Keratinocyte (primary cell): ENCODE results near the gene RPP25L. TPM values are rescaled to one million over a fixed set of nuclear protein-coding genes. Genes with fewer than 3 reads are reported as not detected.

Source experiments
- DNase-seq: peaks from one replicate; pipeline ENCODE4 v3.0.0-alpha.2; 2011; ENCODE audit warnings: low read depth, missing footprints, low spot score
- FAIRE-seq: peaks from 2 replicates; lab custom pipeline; 2011; peaks lifted over from hg19 to GRCh38; lab: Jason Lieb, UNC
- H2AFZ ChIP-seq: 2 replicates; pipeline ENCODE4 v1.6.0; 2012; ENCODE audit warnings: low read length, control low read depth, inconsistent platforms; ENCODE audit not compliant: control insufficient read depth
- H3K27ac ChIP-seq: 2 replicates; pipeline ENCODE4 v1.5.1; 2011; ENCODE audit warnings: low read length; ENCODE audit not compliant: control insufficient read depth, insufficient read depth
- H3K27me3 ChIP-seq: 3 replicates; pipeline ENCODE4 v1.6.0; 2011; ENCODE audit warnings: low read length; ENCODE audit not compliant: control insufficient read depth, insufficient read depth; ENCODE audit errors: extremely low read depth
- H3K36me3 ChIP-seq, 2 experiments: 2 replicates in 1 of 2; 3 replicates in 1 of 2; pipeline ENCODE4 v1.5.1; 2011; ENCODE audit warnings: low read length in 2 of 2, mild to moderate bottlenecking in 1 of 2; ENCODE audit not compliant: control insufficient read depth in 2 of 2, insufficient read depth in 2 of 2; ENCODE audit errors: extremely low read depth in 1 of 2
- H3K4me1 ChIP-seq: 3 replicates; pipeline ENCODE4 v1.5.1; 2011; ENCODE audit warnings: low read length; ENCODE audit not compliant: control insufficient read depth, insufficient read depth; ENCODE audit errors: extremely low read depth
- H3K4me2 ChIP-seq: 3 replicates; pipeline ENCODE4 v1.6.0; 2011; ENCODE audit warnings: low read depth, low read length; ENCODE audit not compliant: control insufficient read depth, insufficient read depth; ENCODE audit errors: extremely low read depth
- H3K4me3 ChIP-seq, 3 experiments: fragments of 200-600 bp in 1 of 3; sonication (generic) in 1 of 3; 2 replicates in 2 of 3; 3 replicates in 1 of 3; pipeline ENCODE4 v1.5.1; 2011 to 2016; ENCODE audit warnings: low read length in 3 of 3, mild to moderate bottlenecking in 3 of 3, control low read depth in 2 of 3, inconsistent platforms in 1 of 3, low read depth in 1 of 3, mixed read lengths in 1 of 3, mixed run types in 1 of 3, moderate library complexity in 1 of 3; ENCODE audit not compliant: control insufficient read depth in 2 of 3, insufficient read depth in 2 of 3; ENCODE audit errors: extremely low read depth in 1 of 3
- H3K79me2 ChIP-seq: 2 replicates; pipeline ENCODE4 v1.6.0; 2012; ENCODE audit warnings: low read length; ENCODE audit not compliant: control insufficient read depth, insufficient read depth
- H3K9ac ChIP-seq: 3 replicates; pipeline ENCODE4 v1.6.0; 2011; ENCODE audit warnings: low read length; ENCODE audit not compliant: control insufficient read depth, insufficient read depth; ENCODE audit errors: extremely low read depth
- H3K9me1 ChIP-seq: 3 replicates; pipeline ENCODE4 v1.6.0; 2011; ENCODE audit warnings: low read length; ENCODE audit not compliant: control insufficient read depth, insufficient read depth; ENCODE audit errors: extremely low read depth
- H3K9me3 ChIP-seq: 2 replicates; pipeline ENCODE4 v1.5.1; 2012; ENCODE audit warnings: low read depth, low read length; ENCODE audit not compliant: control insufficient read depth
- H4K20me1 ChIP-seq: 3 replicates; pipeline ENCODE4 v1.6.0; 2011; ENCODE audit warnings: low read length; ENCODE audit not compliant: control insufficient read depth, insufficient read depth; ENCODE audit errors: extremely low read depth
- EZH2 ChIP-seq: IDR thresholded peaks from one replicate; pipeline ENCODE4 v1.6.1; 2012; ENCODE audit warnings: inconsistent platforms, mild to moderate bottlenecking, low read length, moderate library complexity
- dilution Hi-C: fragments of 300-500 bp; cut with MboI; formaldehyde crosslinking; loops from one replicate; pipeline ENCODE4 v1.7.0; 2020; ENCODE audit warnings: low sequenced_read_pairs; ENCODE audit not compliant: extremely low pct_ligation_motif_present
- polyA plus RNA-seq, 5 experiments: library from polyadenylated mRNA; depleted of rRNA in 3 of 5; stranded (reverse) in 3 of 5; stranded (forward) in 1 of 5; unstranded in 1 of 5; fragments of >200 nt; gene quantifications; 1 replicate in 1 of 5; 2 replicates in 3 of 5; 3 replicates in 1 of 5; pipeline versions ENCODE4 v1.2.1 to v1.2.3, GENCODE V29; 2011 to 2012; ENCODE audit warnings: missing spikeins in 2 of 5, low read depth in 1 of 5, low replicate concordance in 1 of 5
- TF ChIP-seq, protein P1 (sequence below), 3 experiments: IDR thresholded peaks in 1 of 3; conservative IDR thresholded peaks in 1 of 3; optimal IDR thresholded peaks in 1 of 3; 2 replicates in 2 of 3; 3 replicates in 1 of 3; pipeline versions ENCODE3 to v1.5.1; 2011; ENCODE audit warnings: low read length in 3 of 3, mild to moderate bottlenecking in 3 of 3, moderate library complexity in 2 of 3, control low read depth in 1 of 3, inconsistent platforms in 1 of 3; ENCODE audit not compliant: insufficient read depth in 2 of 3; ENCODE audit errors: extremely low read depth in 1 of 3

Gene RPP25L
- polyA plus RNA-seq, 1 donor (not counting 4 experiments of a cell fraction or from before 2014, with no cell fraction given) = 23.4 TPM

DNA sequence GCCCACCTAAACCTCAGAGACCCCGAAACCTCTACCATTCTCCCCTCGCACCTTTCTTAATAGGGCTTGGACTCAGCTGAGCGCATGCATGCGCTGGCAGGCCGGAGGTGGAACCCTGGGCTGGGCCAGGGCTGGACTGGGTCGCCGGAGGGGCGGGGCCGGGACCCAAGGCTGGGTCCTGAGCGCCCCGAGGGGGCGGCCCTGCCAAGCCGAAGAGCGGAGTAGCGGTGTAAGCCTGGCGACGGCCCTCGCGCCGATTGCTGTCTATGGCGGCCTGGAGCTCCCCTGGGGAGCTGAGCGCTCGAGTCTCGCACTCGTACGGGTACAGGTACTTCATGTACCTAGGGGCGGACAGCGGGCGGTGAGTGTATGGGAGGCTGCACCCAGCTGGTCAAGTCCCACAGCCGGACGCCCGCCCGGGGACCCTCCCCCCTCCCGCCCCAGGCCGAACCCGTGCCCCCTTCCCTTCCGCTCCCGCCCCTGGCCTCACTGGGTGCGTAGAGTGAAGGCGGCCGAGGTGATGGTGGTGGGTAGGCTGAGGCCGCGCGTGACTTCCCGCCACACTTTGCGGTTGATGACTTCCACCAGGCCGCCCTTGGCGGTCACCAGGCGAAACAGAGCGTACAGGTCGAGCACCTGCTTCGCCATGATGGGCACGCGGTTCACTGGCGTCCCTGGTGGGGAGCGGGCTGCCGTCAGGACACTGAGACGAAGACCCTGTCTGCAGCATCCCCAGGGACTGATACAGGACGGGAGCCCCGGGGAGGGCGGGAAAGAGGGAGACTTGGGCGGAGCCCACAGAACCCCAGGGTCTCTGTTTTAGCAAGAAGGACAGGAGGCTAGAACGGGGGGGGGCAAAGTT, 11.7 kb upstream of the RPP25L start:
- FAIRE-seq = no peak
- Histone ChIP-seq H3K9me3 (no peaks in the 10 kb centered on the region), H3K27ac (no peak overlapping the region), H3K4me1 (peaks cover 14% of the 10 kb centered on the region), H3K9me1 (no peaks in the 10 kb centered on the region), H3K36me3 (no peaks in the 10 kb centered on the region), H3K79me2 (peaks cover 6% of the 10 kb centered on the region), H3K4me2 (no peak overlapping the region), H2AFZ (no peak overlapping the region), H3K27me3 (peaks cover 32% of the 10 kb centered on the region), H4K20me1 (no peaks in the 10 kb centered on the region), H3K4me3 (no peak overlapping the region), H3K9ac (no peak overlapping the region)
- dilution Hi-C loops = no loop called here
- TF ChIP-seq, protein P1, sequence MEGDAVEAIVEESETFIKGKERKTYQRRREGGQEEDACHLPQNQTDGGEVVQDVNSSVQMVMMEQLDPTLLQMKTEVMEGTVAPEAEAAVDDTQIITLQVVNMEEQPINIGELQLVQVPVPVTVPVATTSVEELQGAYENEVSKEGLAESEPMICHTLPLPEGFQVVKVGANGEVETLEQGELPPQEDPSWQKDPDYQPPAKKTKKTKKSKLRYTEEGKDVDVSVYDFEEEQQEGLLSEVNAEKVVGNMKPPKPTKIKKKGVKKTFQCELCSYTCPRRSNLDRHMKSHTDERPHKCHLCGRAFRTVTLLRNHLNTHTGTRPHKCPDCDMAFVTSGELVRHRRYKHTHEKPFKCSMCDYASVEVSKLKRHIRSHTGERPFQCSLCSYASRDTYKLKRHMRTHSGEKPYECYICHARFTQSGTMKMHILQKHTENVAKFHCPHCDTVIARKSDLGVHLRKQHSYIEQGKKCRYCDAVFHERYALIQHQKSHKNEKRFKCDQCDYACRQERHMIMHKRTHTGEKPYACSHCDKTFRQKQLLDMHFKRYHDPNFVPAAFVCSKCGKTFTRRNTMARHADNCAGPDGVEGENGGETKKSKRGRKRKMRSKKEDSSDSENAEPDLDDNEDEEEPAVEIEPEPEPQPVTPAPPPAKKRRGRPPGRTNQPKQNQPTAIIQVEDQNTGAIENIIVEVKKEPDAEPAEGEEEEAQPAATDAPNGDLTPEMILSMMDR (optimal IDR thresholded peaks at IDR 0.05 in 1 of 3, IDR thresholded peaks at IDR 0.05 in 1 of 3, conservative IDR thresholded peaks at IDR 0.05 in 1 of 3; ENCODE audit: extremely low read depth in 1 of 3, insufficient read depth in 2 of 3, low read length in 3 of 3) = no peak
- TF ChIP-seq EZH2 = no peak
- DNase-seq = no peak

DNA sequence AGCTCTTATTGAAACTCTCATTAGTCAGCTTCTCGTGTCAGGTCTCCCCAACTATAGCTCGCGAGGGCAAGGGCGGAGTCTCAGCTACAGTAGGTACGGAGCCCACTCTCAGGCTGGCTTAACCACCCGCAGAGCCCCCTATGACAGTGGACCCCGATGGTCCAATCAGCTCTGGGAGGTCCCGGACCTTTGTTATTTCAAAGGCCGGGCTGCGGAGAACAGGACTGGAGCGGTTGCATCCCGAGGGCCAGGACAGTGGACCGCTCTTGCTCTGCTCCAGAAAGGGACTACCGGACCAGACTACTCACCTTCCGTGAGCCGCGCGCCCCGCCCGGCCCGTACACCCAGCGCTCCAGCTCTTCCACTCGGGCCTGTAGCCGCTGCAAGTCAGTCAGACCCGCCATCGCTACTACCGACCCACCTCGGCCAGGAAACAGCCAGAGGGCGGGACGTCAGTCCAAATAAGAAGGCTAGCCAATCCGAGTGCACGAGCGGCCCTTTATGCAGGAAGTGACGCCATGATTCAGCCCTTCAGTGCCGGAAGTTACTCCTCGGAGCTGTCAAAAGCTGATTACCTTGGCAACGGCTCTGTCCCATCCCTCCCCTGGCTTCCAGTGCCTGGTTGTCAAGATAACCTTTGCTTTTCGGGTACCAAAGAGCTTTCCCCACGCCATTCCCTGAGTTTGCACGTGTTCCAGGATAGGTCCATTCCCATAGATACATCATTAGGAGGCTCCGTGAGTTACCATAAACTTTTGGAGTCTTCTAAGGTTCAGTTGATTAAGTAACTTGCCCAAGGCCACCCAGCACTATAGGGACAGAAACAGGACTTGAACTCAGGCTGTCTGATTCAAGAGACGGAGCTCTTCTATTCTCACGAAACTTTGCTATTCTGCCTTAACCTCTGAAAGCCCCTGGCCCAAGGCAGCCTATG, 8.4 kb upstream of the RPP25L start, which contains the start of gene DCTN3:
Gene DCTN3, minus strand, starts transcription at position 435 of the 934 bp plus-strand sequence. Its CDS starts 31 bp downstream, at position 404.
- H4K20me1 ChIP-seq = no peaks in the 10 kb centered on the region
- no peak for TF ChIP-seq EZH2
- TF ChIP-seq, protein P1 (optimal IDR thresholded peaks at IDR 0.05 in 1 of 3, IDR thresholded peaks at IDR 0.05 in 1 of 3, conservative IDR thresholded peaks at IDR 0.05 in 1 of 3; ENCODE audit: extremely low read depth in 1 of 3, insufficient read depth in 2 of 3, low read length in 3 of 3) = no peak
- H3K4me2 ChIP-seq = peak within 1 kb of the TSS; percentile 93
- H3K9me3 ChIP-seq = no peaks in the 10 kb centered on the region
- H3K27ac ChIP-seq = peak within 1 kb of the TSS; percentile 60
- FAIRE-seq = peak; percentile 99
- no peaks in the 10 kb centered on the region for H3K9me1 ChIP-seq
- peaks cover 14% of the 10 kb centered on the region for H3K4me1 ChIP-seq
- H3K9ac ChIP-seq = peak within 1 kb of the TSS; percentile 79
- dilution Hi-C loops = no loop called here
- peaks cover 3% of the 10 kb centered on the region for H3K27me3 ChIP-seq
- peaks cover 6% of the 10 kb centered on the region for H3K79me2 ChIP-seq
- H3K4me3 ChIP-seq = peak within 1 kb of the TSS; percentile 72 to 84 (median 77)
- H2AFZ ChIP-seq = peak within 1 kb of the TSS; percentile 96
- DNase-seq = no peak
- H3K36me3 ChIP-seq = peaks cover 16 to 24% of the 10 kb centered on the region in 2 experiments
